SIG-M5 (cell line): Measurements from ENCODE around the gene IQSEC1.

Experiments
- DNase-seq: peaks from one replicate; lab custom pipeline; 2025; lab: John Stamatoyannopoulos, UW

Gene IQSEC1

GRCh38 chr3:13068269-13069010 is 4.8 kb downstream of the IQSEC1 start:
- no peak for DNase-seq

DNA sequence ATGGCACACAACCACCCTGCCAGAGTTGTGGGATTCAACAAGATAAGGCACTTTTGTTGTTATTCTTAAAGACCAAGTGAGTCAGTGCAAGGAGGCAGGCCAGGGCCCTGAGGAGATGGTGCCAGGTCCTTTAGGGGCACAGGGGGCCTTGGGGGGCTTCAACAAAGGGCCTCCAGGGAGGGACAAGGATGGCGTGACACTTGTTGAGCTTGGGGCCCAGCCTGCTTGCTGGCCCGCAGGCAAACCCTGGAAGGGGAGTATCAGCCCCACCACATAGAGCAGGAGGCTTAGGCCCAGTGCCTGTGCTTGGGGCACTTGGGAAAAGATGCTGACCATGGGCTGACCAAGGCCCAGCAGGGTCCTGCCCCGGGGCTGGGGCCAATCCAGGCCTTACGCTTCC is 5.5 kb downstream of the IQSEC1 start:
- DNase-seq: no peak

DNA sequence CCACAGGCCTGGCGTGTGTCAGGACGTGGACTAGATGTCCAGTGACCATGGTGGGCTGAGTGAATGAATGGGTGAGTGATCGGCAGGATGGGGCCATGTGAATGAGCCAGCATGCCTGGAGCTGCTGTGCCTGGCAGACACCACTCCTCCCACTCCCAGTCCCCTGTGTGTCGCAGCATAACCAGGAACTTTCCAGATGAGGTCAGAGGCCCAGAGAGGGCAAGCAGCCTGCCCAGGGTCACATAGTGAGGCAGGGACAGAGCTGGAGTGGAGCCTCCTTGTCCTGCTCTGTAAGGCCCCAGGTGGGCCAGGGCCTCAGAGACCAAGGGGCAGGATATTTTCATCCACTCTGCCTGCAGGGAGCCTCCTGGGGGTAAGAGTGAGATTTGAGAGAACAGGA is 6.4 kb downstream of the IQSEC1 start:
- no peak for DNase-seq

- no peak for DNase-seq
These were observed 7.0 kb downstream of the IQSEC1 start for GRCh38 chr3:13066236-13066635.

GRCh38 chr3:13065727-13066126 is 7.5 kb downstream of the IQSEC1 start:
- no peak for DNase-seq

- no peak for DNase-seq
These were observed 8.3 kb downstream of the IQSEC1 start for GRCh38 chr3:13064964-13065363.

DNA sequence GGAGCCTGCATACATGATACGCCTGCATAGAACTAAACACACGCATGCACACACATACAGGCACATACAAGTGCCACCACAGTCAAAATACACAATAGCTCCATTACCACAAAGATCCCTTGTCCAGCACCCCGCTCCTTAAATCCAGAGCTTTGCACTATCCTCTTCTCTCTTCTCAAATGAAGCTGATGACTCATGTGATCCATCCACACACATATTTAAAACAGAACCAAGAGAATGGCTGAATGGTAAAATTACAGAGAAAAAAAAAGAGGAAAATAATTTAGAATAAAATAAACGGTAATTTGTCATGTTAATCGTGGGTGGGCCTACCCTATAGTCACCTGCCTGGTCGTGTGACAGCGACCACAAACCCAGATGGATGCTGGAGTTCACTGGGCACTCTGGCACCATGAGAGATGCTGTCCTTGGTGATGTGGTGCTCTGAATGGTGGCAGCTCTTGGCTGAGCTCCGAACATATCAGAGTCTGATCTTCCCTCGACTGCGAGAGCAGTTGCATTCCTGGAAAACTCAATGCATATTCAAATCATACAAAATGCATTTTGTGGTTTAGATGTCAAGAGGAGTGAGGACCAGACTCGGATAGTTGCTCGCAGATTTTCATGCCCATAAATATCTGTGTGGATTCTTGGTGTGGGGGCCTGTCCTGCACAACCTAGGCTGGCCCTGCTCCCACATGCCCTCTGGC is 8.9 kb downstream of the IQSEC1 start:
- no peak for DNase-seq

GRCh38 chr3:13063225-13063624 is 10.0 kb downstream of the IQSEC1 start:
- DNase-seq: no peak

DNA sequence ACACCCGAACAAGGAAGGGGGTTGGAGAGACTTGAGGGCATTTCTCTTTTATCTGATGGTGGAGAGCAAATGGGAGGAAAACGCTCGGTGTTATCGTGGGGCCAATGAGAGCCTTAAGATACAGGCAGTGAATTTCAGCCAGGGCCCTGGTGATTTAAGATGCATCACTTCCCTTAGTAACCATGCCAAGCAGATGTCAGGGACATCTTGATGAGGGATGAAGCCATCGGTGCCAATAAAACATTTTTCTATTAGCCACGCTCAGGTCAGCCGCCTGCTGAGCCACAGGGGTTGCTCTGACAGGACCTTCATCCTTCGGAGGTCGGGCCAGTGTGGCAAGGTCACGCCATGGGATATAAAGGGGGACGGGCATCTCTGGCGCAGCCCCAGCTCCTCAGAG is 10.6 kb downstream of the IQSEC1 start:
- DNase-seq: no peak

- DNase-seq: no peak
These were observed 12.8 kb downstream of the IQSEC1 start for GRCh38 chr3:13060341-13060910.

DNA sequence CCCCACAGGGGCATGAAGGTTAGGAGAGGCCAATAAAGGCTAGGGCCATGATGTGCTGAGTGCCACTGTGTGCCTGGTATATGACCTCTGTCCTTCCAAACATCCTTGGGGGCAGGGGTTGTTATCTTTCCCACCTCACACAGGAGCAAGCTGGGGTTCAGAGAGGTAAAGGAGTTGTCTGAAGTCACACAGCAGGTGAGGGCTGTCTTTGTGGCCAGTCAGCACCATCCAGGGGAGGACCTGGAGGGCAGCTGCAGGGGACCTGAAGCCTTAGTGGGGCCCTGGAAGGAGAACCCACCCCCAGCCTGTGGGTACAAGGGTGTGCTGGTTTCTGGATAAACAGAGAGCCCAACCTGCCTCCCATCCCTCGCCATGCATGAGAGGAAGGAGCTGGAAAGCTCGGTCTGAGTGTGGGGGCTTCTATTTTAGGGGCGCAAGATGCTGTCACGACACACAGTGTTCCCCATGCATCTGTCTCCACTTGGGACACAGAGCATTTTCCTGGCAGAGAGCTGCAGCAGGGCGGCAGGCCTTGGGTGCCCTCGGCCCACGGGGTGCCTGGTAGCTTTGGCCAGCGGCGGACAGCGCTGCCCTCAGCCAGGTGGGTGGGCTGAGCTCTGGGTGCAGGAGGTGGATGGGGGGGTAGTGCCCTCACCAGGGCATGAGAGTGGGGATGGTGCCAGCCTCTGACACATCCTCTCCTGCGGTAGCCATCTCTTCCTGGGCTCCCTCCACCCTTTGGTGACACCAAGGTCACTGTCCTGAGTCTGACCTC is 14.7 kb downstream of the IQSEC1 start:
- DNase-seq: no peak

DNA sequence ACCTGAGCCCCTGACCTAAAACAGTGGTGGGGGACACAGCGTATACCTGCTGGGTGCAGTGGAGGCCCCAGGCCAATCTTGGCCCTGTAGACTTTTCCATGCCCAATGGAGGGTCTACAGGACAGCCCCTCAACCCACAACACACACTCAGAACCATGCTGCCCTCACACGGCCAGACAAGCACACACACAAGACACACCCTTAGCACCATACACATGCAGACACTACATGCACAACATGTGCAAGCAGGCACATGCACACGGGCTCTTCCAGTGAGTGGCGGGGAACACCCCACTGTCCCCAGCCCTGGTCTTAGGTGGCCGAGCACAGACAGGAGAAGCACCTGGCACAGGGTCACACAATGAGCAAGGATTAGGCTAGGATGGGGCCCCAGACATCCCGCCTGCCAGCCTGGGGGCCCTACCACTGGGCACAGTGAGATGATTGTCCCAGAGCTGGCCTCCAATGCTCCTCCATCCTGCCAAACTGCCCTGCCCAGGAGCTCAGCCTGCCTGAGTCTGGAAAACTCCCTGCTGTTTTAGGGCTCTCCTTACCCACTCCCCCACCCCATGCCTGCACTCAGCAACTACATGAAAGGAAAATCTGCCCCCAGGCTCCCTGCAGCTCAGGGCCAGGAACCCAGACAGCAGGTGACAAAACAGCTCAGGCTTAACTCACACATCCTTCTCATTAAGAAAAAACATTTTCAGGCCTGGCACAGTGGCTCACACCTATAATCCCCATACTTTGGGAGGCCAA is 15.8 kb downstream of the IQSEC1 start:
- no peak for DNase-seq

DNA sequence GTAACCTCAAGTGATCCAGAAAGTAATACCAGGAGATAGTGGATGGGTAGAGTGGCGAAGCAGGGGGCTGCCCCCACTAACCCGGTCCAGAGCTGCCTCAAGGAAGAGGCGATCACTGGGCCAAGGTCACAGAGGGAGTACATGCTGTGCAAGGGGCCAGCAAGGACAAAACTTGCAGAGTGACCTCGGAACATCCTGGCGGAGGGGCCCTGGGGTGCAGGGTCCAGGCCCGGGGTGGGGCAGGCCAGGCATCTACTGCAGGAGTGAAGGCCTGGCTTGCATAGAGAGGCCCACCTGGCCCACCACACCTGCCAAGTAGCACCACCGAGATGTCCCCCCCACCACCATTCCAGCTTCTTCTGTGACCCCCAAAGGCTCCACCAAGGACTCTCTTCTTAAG is 17.6 kb downstream of the IQSEC1 start:
- no peak for DNase-seq

- no peak for DNase-seq
These were observed 18.6 kb downstream of the IQSEC1 start for GRCh38 chr3:13054341-13055285.

DNA sequence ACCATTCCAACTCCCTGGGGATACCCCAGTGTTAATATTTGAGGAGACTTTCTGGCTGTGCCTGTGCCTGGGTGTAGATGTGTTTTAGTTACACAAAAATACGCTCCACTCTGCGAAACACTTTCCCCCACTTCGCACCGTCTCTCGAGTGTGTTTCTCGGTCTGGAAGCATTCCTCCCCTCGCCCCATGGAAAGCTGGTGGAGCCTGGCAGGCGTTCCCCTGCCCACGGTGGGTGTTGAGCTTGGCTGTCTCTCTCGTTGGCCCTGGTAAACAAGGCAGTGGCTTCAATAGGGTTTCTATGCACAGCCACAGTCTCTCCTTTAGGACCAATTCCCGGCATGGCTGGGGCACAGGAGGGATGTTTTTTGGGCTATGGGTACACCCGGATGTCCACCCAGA is 19.3 kb downstream of the IQSEC1 start:
- no peak for DNase-seq

- no peak for DNase-seq
These were observed 19.8 kb downstream of the IQSEC1 start for GRCh38 chr3:13053420-13053819.

DNA sequence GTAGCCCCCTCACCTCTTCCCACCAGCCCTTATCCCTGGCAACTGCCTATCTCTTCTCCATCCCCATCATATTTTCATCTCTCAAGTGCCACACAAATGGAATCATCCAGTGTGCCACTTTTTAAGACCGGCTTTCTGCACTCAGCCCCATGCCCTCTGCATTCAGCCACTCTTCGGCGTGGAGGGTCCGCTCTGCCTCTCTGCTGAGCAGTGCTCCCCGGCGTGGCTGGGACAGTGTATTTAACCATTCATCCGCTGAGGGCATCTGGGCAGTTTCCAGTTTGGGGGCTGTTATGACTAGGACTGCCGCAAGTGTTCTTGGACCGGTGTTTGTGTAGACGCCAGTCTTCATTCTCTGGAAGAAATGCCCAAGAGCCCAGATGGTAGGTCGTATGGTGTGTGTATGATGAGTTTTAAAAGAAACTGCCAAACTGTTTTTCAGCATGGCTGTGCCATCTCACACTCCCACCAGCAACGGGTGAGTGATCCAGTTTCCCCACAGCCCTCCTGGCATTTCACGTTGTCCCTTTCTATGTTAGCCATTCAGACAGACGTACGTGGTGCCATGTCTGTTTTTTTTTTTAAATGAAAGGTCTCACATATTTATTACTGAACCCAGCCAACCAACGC is 20.9 kb downstream of the IQSEC1 start:
- no peak for DNase-seq

GRCh38 chr3:13051581-13051980 is 21.6 kb downstream of the IQSEC1 start:
- DNase-seq: no peak

- DNase-seq: no peak
These were observed 22.2 kb downstream of the IQSEC1 start for GRCh38 chr3:13051066-13051465.

DNA sequence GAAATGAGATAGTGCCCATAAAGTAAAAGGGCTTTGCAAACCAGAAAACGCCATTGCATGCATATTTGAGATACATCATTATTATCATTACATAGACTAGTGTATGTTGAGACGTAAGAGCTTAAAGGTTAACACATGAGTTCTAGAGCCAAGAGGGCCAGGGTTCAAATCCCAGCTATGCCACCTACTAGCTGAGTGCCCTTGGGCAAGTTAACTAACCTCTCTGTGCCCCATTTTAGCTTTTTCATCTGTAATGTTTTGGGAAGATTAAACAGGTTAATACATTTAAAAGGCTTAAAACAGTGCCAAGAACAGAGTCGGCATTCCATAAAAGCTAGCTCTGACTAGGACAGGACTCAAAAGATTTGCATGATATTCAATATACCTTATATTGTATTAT is 22.8 kb downstream of the IQSEC1 start:
- no peak for DNase-seq
